SHP77 treated with DMSO at 0.1 percent for 48 hours (cell line): ENCODE data around the gene NKX2-3.
A peak's percentile ranks its signal among the peaks of the same experiment; 100 is the strongest.

ENCODE experiments used
- DNase-seq: peaks from one replicate; lab custom pipeline; 2025; lab: John Stamatoyannopoulos, UW

NKX2-3 gene

GRCh38 chr10:99539120-99539519 lies 6.4 kb downstream of the NKX2-3 start:
- DNase-seq, result no peak

- no peak for DNase-seq
Measured at GRCh38 chr10:99539820-99540219, 7.1 kb downstream of the NKX2-3 start.

GRCh38 chr10:99540306-99540656 lies 7.5 kb downstream of the NKX2-3 start:
- DNase-seq, result no peak

GRCh38 chr10:99540657-99541531 lies 8.2 kb downstream of the NKX2-3 start:
- DNase-seq, result no peak

DNA sequence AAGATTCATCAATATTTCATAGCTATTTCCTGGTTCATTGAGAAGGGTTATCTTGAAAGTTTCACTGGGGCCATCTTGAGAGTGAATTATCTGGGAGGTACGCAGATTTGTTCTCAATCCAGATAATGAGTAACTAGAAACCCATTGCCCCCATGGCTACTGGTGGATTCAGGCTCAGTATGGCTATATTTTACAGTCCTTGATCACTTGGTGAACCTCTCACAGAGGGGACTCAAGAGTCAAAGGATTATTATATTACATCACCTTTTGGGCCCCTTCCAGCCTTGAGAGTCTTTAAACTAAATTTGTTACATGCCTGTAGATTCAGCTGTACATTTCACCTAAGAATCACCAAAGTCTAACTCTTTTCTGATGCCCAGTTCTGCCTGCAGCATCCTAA lies 11.6 kb downstream of the NKX2-3 start:
- no peak for DNase-seq

DNA sequence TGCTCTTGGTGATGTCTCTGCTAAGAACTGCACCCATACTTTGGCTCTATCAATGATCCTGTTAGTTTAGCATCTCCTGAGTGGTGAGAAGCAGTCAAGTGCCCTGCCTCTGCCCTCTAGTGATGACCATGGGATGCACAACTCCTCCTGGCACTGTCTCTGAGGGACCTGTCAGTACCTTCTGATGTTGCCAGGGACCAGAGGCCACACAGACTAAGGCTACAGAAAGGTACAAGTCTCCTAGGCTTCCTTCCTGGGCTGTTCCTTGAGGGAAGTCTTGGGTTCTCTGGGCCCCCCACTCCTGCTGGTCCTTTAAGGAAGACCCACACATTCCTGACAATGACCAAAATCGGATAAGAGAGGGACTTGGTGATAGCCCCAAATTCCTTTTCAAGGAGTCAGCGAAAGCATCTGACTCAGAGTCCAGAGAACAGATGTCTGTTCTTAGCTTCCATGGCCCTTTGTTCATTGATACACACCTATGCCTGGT lies 15.3 kb downstream of the NKX2-3 start:
- no peak for DNase-seq

DNA sequence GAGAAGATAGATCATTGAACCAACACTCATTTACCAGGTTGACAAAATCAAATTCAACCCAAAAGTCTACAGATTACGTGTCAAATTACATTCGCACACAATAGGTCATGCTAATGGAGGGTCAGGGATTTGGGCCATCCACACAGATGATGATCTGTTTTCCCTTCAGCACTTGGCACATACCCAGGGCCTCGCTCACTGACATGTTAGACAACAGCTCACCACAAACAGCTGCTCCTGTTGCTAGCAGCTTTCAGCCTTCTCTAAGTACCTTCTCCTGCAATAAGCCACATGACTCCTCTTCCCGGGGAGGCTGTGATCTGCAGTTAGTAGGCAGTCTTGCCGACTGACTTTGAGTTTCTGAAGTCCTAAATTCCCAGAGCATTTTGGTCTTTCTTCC lies 18.4 kb downstream of the NKX2-3 start:
- DNase-seq, result peak; percentile 86

- no peak for DNase-seq
Measured at GRCh38 chr10:99551616-99552015, 18.9 kb downstream of the NKX2-3 start.

- DNase-seq, result no peak
Measured at GRCh38 chr10:99555371-99555770, 22.6 kb downstream of the NKX2-3 start.

- no peak for DNase-seq
Measured at GRCh38 chr10:99555825-99556523, 23.2 kb downstream of the NKX2-3 start.

DNA sequence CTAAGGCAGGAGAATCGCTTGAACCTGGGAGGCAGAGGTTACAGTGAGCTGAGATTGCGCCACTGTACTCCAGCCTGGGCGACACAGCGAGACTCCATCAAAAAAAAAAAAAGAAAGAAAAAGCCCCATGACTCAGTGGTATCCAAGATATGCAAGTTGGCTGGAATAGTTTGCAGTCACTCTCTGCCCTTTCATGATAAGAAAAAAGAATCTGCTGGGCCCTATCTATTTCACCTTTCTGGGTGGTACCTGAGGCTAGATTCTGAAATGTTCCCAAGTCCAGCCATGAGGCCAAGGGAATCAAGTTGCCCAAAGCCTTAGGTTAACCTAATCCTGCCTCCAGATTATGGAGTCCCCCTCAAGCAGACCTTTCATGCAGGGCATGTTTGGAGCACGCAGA lies 24.3 kb downstream of the NKX2-3 start:
- DNase-seq, result no peak

DNA sequence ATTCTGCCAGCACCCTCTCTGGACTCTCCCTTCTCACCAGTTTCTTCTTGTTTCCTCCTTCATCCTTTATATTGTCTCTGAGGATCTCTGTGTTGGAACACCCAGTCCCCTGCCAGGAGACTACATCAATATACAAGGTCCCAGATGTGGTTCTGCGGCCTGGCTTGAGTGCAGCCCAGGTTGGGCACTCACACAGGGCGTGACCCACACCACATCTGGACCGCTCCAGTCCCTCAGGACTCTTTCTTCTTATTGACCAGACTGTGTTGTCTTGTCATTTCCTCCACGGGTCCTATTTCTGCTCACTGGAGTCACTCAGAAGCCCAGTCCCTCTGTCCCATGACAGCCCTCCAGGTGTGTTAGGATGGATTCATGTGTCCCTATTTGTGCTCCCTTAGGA lies 26.0 kb downstream of the NKX2-3 start:
- DNase-seq, result no peak

DNA sequence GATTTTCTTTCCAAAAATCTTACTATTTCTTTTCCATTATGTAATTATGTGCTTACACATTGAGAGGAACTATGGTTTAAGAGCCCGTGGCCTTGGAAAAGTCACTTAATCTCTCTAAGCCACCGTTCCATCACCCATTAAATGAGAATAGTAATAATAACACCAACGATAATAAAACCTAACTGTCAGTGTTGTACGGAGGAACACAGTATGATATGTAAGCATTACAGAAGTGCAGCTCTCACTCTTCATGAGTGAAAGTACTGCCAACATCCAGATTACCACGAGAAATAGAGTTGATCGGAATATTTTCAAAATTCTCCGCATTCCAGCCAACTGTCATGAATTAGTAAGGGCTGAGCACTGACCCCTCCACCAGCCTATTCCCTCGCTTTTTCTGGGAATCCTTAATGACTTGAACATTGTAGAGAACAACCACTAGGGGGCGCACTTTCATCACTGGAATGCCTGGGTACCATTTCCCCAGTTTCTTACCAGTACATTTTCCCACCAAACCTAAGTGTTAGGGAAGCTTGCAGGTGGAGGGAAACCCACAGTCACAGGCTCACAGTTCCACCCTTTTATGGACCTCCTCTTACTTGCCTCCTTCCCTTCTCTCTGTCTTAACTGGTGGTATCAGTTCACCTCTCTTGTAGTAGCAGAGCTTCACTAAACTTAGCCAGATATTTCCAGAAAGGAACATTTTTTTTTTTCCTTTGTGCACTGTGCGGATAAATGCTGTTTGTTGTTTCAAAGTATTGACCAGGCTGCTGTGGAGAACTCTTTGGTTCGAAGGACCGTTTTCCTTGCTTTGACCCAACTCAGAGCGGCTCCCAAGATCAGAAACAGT lies 27.8 kb downstream of the NKX2-3 start:
- peak; percentile 34 for DNase-seq

DNA sequence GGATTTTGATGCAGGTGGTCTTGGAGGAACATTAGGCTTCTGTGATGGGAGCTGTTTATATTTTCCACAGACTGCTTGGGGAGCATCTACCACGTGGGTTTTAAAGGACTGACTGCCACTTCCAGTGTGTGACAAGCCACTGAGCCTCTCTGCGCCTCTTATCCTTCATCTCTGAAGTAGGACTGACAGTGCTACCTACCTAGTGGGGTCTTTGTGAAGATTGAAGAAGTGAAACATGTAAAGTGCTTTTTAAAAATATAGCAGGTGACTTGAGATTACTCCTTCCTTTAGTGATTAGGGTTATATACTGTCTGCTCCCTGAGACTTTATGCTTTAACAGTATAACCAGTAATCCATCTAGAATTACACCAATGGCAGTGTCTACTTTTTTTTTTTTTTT lies 29.9 kb downstream of the NKX2-3 start:
- no peak for DNase-seq

GRCh38 chr10:99564361-99564760 lies 31.6 kb downstream of the NKX2-3 start:
- DNase-seq, result no peak

DNA sequence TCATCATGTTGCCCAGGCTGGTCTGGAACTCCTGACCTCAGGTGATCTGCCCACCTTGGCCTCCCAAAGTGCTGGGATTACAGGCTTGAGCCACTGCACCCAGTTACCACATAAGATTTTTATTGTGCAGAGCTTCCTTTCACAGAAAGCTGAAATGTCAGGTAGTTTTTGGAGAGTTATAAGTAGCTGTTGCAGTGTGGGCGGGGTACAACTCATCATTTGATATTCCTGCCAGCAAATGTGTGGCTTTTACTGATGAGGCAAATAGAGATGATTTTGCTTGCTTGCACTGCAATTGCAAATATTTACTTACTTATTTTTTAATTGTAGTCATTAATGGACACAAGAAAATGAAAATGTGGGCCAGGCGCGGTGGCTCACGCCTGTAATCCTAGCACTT lies 32.4 kb downstream of the NKX2-3 start:
- DNase-seq, result no peak

DNA sequence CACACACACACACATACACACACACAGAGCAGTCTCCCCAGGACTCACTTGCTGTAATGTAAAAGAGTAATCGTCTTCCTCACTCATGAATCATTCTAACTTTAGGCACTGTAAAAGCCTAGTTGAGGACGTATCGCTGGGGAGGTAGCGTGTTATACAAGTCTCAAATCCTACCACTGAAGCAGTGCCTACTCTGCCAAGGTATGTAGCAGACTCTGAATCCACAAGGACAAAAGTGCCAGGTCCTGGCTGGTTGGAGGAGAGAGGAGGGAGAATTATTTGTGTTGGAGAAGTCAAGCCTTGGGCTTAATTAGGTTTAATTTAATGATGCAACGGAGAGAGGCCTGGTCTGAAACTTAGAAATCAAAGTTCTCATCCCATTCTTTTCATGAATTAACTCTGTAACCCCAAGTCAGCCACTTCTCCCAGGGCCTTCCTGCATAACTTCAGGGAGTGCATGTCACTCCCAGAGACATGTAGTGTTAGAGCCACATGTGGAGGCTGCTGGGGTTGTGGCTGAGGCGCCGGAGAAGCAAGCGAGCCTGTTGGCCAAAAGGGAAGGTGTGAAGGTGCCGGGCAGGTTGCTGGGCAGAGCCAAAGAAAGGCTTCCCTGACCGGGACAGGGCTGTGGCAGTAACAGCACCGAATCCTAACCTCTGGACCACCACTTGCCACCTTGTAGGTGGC lies 36.7 kb downstream of the NKX2-3 start:
- DNase-seq, result no peak

DNA sequence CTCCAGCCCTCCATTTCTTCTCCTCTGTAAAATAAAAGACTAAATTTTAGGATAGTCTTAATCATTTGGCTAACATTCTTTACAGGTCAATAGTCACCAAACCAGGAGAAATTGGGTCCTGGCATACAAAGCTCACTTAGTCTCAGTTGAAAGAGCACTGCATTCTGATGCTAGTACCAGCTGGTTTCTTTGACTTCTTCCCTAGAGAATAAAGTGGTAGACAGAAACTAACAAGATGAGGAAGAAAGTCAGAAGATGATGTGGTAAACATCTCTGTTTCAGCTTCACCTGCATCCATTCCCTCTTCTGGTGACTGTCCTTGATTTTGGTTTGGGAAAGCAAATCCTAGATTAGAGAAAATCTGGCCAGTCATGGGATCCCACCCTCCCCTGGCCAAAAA lies 37.2 kb downstream of the NKX2-3 start:
- no peak for DNase-seq

- DNase-seq, result no peak
Measured at GRCh38 chr10:99571816-99572215, 39.1 kb downstream of the NKX2-3 start.

- DNase-seq, result no peak
Measured at GRCh38 chr10:99573790-99574189, 41.0 kb downstream of the NKX2-3 start.

GRCh38 chr10:99579971-99580370 lies 47.2 kb downstream of the NKX2-3 start:
- no peak for DNase-seq

GRCh38 chr10:99582255-99582770 lies 49.6 kb downstream of the NKX2-3 start:
- DNase-seq, result peak; percentile 1
